Osteoblast (primary cell): ENCODE results near the gene ARNT2. TPM values are rescaled to one million over a fixed set of nuclear protein-coding genes. Genes with fewer than 3 reads are reported as not detected.
"Not testable (repeated sequence)": the region's sequence is repeated elsewhere in the genome, so short reads cannot be mapped to it uniquely, and the experiment has no call there.

Source experiments
- DNase-seq: peaks from one replicate; pipeline ENCODE4 v3.0.0; 2011; ENCODE audit warnings: low spot score, mixed read lengths; ENCODE audit not compliant: insufficient read length; ENCODE audit errors: missing footprints
- H2AFZ ChIP-seq: 2 replicates; pipeline ENCODE4 v1.6.0; 2011; ENCODE audit warnings: mild to moderate bottlenecking, low read length
- H3K27ac ChIP-seq: 2 replicates; pipeline ENCODE4 v1.5.1; 2011; ENCODE audit warnings: mild to moderate bottlenecking, low read depth, low read length, moderate library complexity
- H3K27me3 ChIP-seq: 2 replicates; pipeline ENCODE4 v1.6.0; 2012; ENCODE audit warnings: mild to moderate bottlenecking, control low read depth, inconsistent platforms, low read length, moderate library complexity; ENCODE audit not compliant: insufficient read depth
- H3K36me3 ChIP-seq: 2 replicates; pipeline ENCODE4 v1.5.1; 2011; ENCODE audit warnings: mild to moderate bottlenecking, low read length, control low read depth, moderate library complexity; ENCODE audit not compliant: insufficient read depth
- H3K4me1 ChIP-seq: 2 replicates; pipeline ENCODE4 v1.5.1; 2011; ENCODE audit warnings: mild to moderate bottlenecking, low read length, control low read depth, moderate library complexity; ENCODE audit not compliant: insufficient read depth
- H3K4me2 ChIP-seq: 2 replicates; pipeline ENCODE4 v1.6.0; 2011; ENCODE audit warnings: mild to moderate bottlenecking, low read length; ENCODE audit not compliant: insufficient read depth
- H3K4me3 ChIP-seq: fragments of 200-600 bp; sonication (generic); 3 replicates; pipeline ENCODE4 v1.5.1; 2012; ENCODE audit warnings: mild to moderate bottlenecking, low read length, inconsistent platforms; ENCODE audit not compliant: insufficient read depth
- H3K79me2 ChIP-seq: 2 replicates; pipeline ENCODE4 v1.6.0; 2012; ENCODE audit warnings: mild to moderate bottlenecking, low read length, control low read depth, inconsistent platforms; ENCODE audit not compliant: insufficient read depth
- H3K9me3 ChIP-seq: 2 replicates; pipeline ENCODE4 v1.5.1; 2011; ENCODE audit warnings: low read depth, low read length, control low read depth
- H4K20me1 ChIP-seq: 2 replicates; pipeline ENCODE4 v1.6.0; 2012; ENCODE audit warnings: mild to moderate bottlenecking, low read length, control low read depth; ENCODE audit not compliant: insufficient read depth
- total RNA-seq: library from RNA; depleted of rRNA; stranded (reverse); fragments of >200 nt; gene quantifications from 2 replicates; pipeline ENCODE4 v1.2.3, GENCODE V29; 2012
- TF ChIP-seq, protein P1 (sequence below): IDR thresholded peaks from 2 replicates; pipeline ENCODE4 v1.5.1; 2011; ENCODE audit warnings: mild to moderate bottlenecking, low read depth, low read length, moderate library complexity; ENCODE audit errors: extremely low read depth

Gene ARNT2
- total RNA-seq, 1 donor, result 30.0 TPM

DNA sequence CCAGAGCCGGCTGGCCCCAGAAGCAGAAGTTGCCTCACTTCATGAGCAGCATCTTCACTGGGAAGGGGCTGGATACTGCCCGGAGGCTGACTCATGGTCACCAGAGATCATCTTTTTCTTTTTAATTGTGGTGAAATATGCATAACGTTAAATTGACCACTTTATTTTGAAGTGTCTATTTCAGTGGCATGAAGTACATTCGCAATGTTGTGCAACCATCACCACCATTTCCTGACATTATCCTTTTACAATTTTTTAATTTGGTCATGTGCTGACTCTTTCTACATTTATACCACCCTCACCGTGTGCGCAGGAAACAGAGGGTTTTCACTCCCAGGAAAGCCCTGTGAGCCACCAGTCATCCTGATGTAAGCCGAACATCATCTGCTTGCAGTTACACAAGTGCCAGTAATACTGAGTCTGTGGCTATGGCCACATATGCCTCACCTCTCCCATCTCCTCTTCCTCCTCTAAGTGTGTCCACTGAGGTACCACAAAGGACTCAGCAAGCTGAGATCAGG, 239.3 kb downstream of the ARNT2 start:
- TF ChIP-seq, protein P1, sequence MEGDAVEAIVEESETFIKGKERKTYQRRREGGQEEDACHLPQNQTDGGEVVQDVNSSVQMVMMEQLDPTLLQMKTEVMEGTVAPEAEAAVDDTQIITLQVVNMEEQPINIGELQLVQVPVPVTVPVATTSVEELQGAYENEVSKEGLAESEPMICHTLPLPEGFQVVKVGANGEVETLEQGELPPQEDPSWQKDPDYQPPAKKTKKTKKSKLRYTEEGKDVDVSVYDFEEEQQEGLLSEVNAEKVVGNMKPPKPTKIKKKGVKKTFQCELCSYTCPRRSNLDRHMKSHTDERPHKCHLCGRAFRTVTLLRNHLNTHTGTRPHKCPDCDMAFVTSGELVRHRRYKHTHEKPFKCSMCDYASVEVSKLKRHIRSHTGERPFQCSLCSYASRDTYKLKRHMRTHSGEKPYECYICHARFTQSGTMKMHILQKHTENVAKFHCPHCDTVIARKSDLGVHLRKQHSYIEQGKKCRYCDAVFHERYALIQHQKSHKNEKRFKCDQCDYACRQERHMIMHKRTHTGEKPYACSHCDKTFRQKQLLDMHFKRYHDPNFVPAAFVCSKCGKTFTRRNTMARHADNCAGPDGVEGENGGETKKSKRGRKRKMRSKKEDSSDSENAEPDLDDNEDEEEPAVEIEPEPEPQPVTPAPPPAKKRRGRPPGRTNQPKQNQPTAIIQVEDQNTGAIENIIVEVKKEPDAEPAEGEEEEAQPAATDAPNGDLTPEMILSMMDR, result no peak
- no peak overlapping the region for H3K4me2 ChIP-seq
- no peak overlapping the region for H3K4me3 ChIP-seq
- no peaks in the 10 kb centered on the region for H3K9me3 ChIP-seq
- H3K4me1 ChIP-seq, result peaks cover 7% of the 10 kb centered on the region
- H3K79me2 ChIP-seq, result no peaks in the 10 kb centered on the region
- peak overlapping the region; percentile 15 for H2AFZ ChIP-seq
- H4K20me1 ChIP-seq, result no peaks in the 10 kb centered on the region
- peak; percentile 76 for DNase-seq
- H3K27me3 ChIP-seq, result no peaks in the 10 kb centered on the region
- H3K36me3 ChIP-seq, result no peaks in the 10 kb centered on the region
- peak overlapping the region; percentile 4 for H3K27ac ChIP-seq

- no peak overlapping the region for H3K27ac ChIP-seq
- H2AFZ ChIP-seq, result peak overlapping the region; percentile 60
- TF ChIP-seq, protein P1, result no peak
- H3K79me2 ChIP-seq, result no peaks in the 10 kb centered on the region
- no peak overlapping the region for H3K4me2 ChIP-seq
- H3K27me3 ChIP-seq, result no peaks in the 10 kb centered on the region
- no peaks in the 10 kb centered on the region for H4K20me1 ChIP-seq
- H3K36me3 ChIP-seq, result no peaks in the 10 kb centered on the region
- H3K4me3 ChIP-seq, result no peak overlapping the region
- DNase-seq, result peak; percentile 89
- H3K9me3 ChIP-seq, result no peaks in the 10 kb centered on the region
- peaks cover 7% of the 10 kb centered on the region for H3K4me1 ChIP-seq
Measured at GRCh38 chr15:80645494-80646065, 241.4 kb downstream of the ARNT2 start.

GRCh38 chr15:80647424-80647823, 243.2 kb downstream of the ARNT2 start:
- H3K36me3 ChIP-seq, H3K27me3 ChIP-seq, H3K4me1 ChIP-seq, H2AFZ ChIP-seq, H3K27ac ChIP-seq, DNase-seq, H3K4me3 ChIP-seq, H4K20me1 ChIP-seq, H3K79me2 ChIP-seq, H3K4me2 ChIP-seq, H3K9me3 ChIP-seq: not testable (repeated sequence)

Other genes with a start within 250 kb of the ARNT2 start
- not detected in 2 replicates for gene CTXND1, start 152.2 kb upstream of the ARNT2 start, total RNA-seq